Measurements from ENCODE around the gene SAP25.

SAP25 gene

DNA sequence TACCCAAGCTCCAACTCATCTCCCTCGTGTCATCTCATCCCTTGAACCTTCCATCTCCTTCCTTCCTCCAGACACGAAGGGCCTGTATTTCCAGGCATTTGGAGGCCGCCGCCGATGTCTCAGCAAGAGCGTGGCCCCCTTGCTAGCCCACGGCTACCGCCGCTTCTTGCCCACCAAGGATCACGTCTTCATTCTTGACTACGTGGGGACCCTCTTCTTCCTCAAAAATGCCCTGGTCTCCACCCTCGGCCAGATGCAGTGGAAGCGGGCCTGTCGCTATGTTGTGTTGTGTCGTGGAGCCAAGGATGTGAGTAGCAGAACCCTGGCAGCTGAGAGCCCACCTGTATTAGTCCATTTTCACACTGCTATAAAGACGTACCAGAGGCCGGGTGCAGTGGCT, 17.9 kb upstream of the SAP25 start:
- ATAC-seq: no peak

DNA sequence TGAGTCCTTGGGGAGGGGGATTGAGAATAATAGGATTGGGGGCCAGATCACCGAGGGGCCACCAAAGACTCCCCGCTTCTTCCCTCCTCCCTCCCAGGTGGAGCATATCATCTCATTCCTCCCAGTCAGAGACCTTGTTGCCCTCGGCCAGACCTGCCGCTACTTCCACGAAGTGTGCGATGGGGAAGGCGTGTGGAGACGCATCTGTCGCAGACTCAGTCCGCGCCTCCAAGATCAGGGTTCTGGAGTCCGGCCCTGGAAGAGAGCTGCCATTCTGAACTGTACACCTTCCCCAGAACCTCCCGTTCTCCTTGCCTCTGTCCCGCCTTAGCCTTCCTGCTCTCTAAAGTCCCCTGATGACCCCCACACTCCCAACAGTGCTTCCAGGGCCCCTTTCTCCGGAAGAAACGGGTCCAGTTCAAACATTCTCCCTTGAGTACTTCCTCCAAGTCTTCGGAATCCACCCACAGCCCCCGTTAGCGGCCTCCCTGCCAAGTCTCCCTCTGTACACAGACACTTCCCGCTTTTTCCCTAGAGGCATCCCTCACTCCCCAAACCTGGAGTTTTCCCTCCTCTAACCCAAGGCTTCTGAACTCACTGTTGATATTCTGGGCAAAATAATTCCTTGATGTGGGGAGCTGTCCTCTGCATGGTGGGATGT, 16.5 kb upstream of the SAP25 start:
- no peak for ATAC-seq

- no peak for ATAC-seq
Observed at GRCh38 chr7:100589341-100589947, 15.7 kb upstream of the SAP25 start.

GRCh38 chr7:100588438-100588837, 14.7 kb upstream of the SAP25 start:
- ATAC-seq: no peak

GRCh38 chr7:100586266-100587025, 12.7 kb upstream of the SAP25 start, which contains the start of gene FBXO24:
Gene FBXO24, plus strand, starts transcription at chr7:100586328. Its CDS starts 298 bp downstream, at chr7:100586626.
- ATAC-seq: peak; percentile 88 to 92

DNA sequence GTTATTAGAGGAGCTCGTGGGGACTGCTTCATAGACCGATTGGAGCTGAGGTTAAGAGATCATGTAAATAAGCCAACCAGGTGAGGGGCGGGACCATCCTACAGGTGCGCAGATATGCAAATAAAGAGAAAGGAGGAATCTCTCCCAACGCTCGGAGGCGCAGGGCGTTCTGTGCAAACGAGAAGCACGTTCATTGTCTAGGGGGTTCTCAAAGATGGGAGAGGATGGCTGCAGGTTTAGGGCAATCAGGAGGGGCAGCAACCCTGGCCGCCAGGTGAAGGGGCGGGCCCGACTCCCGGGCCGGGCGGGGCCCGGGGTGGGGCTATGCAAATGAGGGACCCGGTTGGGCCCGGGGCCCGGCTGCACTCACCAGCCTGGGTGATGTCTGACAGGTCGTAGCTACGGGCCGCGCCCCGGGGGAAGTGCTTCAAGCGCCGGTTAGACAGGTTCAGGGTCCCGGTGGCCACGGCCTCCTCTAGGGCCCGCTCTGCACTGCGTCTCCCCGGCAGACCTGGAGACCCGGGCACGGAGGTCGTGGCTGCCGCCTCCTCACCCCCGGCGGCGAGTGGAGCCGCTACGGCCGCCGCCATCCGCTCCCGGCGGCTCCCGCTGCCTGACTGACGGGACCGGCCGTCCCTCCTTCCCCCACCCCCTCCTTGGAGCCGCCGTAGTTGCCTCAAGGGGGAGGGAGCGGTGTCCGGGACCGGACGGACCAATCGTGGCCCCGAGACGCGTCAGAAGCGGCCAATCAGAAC, 12.0 kb upstream of the SAP25 start, which contains the start of gene LRCH4:
Gene LRCH4, minus strand, starts transcription at position 619 of the 755 bp plus-strand sequence. Its CDS starts 29 bp downstream, at position 590.
- ATAC-seq: peak; percentile 6 to 9

GRCh38 chr7:100584683-100585510, 11.2 kb upstream of the SAP25 start:
- ATAC-seq: no peak

- ATAC-seq: no peak
Observed at GRCh38 chr7:100584054-100584682, 10.5 kb upstream of the SAP25 start.

- ATAC-seq: no peak
Observed at GRCh38 chr7:100583132-100584053, 9.7 kb upstream of the SAP25 start.

GRCh38 chr7:100582650-100583049, 8.9 kb upstream of the SAP25 start:
- no peak for ATAC-seq

DNA sequence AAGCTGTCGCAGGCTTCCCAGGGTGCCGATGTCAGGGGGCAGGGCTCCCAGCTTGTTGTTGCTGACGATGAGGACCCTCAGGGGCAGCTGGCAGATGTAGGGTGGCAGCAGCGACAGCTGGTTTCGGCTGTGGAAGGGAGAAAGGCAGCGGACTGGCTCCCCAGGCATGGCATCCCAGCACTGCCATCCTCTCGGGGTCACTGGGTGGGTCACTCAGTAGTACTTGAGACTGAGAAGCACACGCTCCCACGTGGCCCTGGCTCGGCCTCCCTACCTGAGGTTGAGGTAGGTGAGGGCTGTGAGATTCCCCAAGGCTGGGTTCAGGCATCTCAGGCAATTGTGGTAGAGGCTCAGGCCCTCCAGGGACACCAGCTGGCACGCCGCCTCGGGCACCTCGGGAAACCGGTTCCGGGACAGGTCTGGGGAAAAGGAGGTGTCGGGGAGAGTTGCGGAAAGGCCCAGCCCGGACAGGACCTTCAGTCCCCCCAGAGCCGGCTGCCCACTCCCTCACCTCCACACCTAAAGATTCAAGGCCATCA, 8.4 kb upstream of the SAP25 start:
- no peak for ATAC-seq

DNA sequence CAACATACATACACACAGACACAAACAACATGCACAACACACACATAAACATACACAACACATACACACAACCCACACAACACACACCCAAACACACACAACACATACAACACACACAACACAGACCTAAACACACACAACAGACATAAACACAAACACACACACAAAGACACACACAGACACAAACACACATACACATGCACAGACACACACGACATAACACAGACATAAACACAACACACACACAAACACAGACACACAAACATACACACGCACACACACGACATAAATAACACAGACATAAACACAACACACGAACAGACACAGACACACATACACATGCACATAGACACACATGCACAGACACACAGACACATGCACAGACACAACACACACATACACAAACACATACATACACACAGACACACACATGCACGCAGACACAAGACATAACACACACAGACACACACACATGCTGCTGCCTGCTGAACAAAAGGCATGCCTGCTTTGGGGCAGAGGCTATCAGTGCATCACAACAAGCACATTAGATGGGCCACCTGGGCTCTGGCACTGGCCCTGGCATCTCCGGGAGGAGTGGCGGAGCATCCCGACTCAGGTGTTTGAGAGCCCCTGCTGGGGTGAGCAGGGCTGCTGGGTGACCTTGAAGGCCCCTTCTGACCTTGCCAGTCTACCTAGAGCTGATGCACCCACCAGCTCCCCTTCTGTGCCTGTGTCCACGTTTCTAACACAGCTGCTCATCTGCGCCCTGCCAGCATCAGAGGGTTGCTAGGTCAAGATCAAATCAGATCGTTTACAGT, 7.0 kb upstream of the SAP25 start:
- no peak for ATAC-seq

- ATAC-seq: no peak
Observed at GRCh38 chr7:100578246-100579183, 4.8 kb upstream of the SAP25 start.

- no peak for ATAC-seq
Observed at GRCh38 chr7:100577507-100577906, 3.8 kb upstream of the SAP25 start.

GRCh38 chr7:100577103-100577502, 3.4 kb upstream of the SAP25 start:
- no peak for ATAC-seq

DNA sequence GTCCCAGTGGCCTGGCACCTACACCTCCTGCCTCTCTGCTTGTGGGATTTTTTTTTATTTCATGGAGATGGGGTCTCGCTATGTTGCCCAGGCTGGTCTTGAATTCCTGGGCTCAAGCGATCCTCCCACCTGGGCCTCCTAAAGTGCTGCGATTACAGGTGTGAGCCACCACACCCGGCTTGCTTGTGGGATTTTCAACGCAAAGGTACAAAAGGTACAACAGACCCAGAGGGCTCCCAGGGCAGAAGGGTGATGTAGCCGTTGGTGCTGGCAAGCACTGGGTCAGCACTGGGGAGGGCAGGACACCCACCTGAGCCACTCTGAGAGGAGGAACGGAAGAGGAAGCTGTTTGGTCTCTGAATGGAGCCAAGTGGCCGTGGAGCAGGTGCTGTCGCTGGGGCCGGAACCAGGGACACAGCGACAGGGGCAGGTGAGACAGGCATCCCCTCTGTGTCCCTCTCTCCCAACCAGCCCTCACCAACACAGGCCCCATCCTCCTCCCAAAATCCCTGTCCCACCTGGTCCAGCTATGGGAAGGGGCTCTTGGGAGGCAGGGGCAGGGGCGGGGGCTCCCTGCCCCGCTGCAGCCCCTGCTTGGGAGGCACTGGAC, 2.8 kb upstream of the SAP25 start:
- no peak for ATAC-seq

GRCh38 chr7:100575746-100576383, 2.2 kb upstream of the SAP25 start:
- ATAC-seq: no peak

Data from activated CD4-positive, CD25-positive, alpha-beta regulatory T cell treated with anti-CD3 and anti-CD28 coated beads, Interleukin-2, amount 50 U/mL, for 24 hours (primary cell).